Endothelial cell of umbilical vein (primary cell): ENCODE measurements around the gene FBXL12.

ENCODE experiments used
- CTCF ChIP-seq, 2 donors: IDR thresholded peaks; 1 replicate in 1 of 2; 2 replicates in 1 of 2; pipeline ENCODE4 v1.5.1; 2011; ENCODE audit warnings: low read length in 2 of 2, mild to moderate bottlenecking in 2 of 2, moderate library complexity in 2 of 2, control low read depth in 1 of 2, inconsistent platforms in 1 of 2, low read depth in 1 of 2; ENCODE audit not compliant: insufficient read depth in 1 of 2; ENCODE audit errors: extremely low read depth in 1 of 2
- EZH2 ChIP-seq: IDR thresholded peaks from 2 replicates; pipeline ENCODE4 v1.6.1; 2012; ENCODE audit warnings: borderline replicate concordance, low read depth, mild to moderate bottlenecking, moderate library complexity, low read length, inconsistent platforms; ENCODE audit not compliant: severe bottlenecking
- POLR2A ChIP-seq: IDR thresholded peaks from 2 replicates; pipeline ENCODE4 v1.6.1; 2012; ENCODE audit warnings: low read depth, mild to moderate bottlenecking, control low read depth, low read length

- TF ChIP-seq EZH2 (no peak), POLR2A (no peak), CTCF (IDR thresholded peaks at IDR 0.05; ENCODE audit: extremely low read depth in 1 of 2, insufficient read depth in 1 of 2, low read depth in 1 of 2, low read length in 2 of 2) (no peak)
Measured at GRCh38 chr19:9791552-9792205, 27.2 kb downstream of the FBXL12 start.
